HG03045 (cell line): Measurements from ENCODE around the gene CSTF3.
"Not testable (repeated sequence)": the region's sequence is repeated elsewhere in the genome, so short reads cannot be mapped to it uniquely, and the experiment has no call there.

ENCODE experiments used
- ATAC-seq: cut with Tn5 transposase; IDR thresholded peaks from one replicate; pipeline ENCODE4 v1.9.1; 2021; ENCODE audit warnings: mild to moderate bottlenecking, moderate library complexity; ENCODE audit not compliant: unreplicated experiment

Gene CSTF3

DNA sequence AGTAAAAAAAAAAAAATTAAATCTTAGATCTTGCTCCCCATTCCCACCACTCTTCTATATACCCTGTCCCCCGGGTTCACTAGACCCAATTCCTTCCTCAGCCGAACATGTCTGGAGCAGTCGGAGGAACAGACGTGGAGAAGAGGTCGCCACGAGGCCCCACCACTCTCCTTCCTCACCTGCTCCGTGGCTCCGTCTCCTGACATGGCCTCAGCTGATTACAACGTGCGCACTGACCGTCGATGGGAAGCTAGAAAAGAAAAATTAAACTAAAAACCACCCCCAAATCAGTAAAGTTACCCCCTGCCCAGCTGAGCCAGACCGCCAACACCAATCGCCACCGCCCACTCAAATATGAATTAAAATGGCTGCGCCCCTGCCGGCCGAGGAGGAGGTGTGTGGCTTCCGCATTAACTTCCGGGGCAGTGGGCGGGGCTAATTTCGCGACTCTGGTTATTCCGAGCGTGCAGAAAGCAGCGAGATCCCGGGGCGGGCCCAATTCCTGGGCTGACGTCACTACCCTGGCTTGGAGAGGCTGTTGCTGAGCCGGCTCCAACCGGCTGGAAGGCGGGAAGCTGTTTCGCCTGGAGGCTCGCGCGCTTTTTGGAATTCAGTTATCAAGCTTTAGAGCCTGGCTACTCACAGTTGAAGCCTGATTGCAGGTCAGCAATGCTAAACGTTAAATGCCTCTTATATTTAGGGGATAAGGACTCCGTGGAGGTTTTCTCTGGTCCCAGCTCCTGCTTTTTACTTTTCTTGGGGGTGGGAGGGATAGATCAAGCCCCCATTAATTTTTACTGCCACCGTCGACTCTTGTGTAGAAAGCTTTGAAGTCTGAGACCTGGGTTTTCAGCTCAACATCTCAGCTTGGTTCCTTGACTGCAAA is at the start of gene CSTF3:
CSTF3 (minus strand) TSS at position 361 of the 886 bp plus-strand sequence; CDS start at position 206, 155 bp downstream.
- peak; percentile 95 for ATAC-seq

DNA sequence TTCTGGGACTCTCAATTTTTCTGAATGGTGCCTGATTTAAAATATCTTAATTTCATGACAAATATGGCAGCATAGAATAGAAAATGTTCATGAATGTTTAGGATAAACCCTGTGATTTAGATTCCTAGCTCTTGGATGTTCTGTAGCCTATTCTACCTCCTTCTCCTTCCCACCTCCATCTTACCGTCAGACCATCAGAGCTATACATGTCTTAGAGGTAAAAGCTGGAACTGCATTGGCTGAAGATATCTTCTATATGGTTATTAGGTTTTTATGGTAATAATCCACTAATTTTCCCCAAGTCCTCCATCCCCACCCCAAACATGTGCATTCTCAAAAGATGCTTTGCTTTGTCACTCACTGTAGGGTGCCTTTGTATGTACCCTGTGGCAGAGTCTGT is 46.9 kb upstream of the CSTF3 start:
- ATAC-seq: no peak

DNA sequence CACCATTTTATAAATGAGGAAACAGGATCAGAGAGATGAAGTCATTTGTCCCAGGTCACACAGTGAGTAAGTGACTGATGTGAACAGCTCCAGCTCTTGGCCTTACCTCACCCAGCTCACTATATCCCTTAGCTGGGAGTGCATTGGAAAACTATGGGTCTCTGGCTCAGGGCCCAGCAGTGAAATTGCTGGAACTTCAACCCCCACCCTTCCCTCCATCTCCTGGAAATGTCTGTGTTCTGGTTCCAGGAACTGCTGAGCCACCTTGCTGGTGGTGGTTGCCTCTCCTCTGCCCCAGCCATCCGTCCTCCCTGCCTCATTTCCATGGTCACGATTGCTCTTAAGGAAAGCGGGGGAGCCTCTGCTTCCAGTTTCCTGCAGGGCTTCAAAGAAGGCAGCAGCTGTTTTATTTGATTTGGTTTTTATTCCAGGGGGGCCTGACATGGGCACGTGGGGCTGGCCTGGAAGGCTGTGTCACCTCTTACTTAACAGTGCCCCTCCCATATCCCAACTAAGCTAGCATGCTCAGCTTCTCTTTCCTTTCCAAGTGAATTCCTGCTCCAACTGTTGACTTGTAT is 46.2 kb upstream of the CSTF3 start:
- no peak for ATAC-seq

DNA sequence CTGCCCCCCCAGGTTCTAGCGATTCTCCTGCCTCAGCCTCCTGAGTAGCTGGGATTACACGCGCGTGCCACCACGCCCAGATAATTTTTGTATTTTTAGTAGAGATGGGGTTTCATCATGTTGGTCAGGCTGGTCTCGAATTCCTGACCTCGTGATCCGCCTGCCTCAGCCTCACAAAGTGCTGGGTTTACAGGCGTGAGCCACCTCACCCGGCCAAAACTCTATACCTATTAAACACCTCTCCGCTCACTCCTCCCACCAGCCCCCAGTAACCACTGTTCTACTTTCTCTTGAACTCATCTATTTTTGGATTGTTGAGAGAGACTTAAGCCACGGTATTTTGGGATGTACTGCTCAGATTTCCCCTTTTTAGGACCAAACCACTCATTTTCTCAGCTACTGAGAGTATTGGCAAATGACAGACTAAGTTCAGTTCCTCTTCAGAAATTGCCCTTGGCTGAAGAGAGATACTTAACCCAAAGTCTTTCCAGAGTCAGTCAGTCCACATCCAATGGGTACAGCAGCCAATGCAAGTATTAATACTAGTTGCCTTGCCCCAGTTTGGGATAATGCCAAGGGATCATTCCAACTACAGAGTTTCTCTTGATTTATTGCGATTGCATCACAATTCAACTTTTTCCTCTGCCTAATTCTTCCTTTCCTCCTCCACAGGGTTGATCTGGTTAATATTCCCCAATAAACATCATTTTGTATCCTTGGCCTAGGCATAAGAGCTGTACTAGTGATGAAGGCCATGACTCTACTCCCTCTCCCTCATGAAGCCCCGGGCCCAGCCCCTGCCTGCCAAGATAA is 36.8 kb upstream of the CSTF3 start:
- no peak for ATAC-seq

DNA sequence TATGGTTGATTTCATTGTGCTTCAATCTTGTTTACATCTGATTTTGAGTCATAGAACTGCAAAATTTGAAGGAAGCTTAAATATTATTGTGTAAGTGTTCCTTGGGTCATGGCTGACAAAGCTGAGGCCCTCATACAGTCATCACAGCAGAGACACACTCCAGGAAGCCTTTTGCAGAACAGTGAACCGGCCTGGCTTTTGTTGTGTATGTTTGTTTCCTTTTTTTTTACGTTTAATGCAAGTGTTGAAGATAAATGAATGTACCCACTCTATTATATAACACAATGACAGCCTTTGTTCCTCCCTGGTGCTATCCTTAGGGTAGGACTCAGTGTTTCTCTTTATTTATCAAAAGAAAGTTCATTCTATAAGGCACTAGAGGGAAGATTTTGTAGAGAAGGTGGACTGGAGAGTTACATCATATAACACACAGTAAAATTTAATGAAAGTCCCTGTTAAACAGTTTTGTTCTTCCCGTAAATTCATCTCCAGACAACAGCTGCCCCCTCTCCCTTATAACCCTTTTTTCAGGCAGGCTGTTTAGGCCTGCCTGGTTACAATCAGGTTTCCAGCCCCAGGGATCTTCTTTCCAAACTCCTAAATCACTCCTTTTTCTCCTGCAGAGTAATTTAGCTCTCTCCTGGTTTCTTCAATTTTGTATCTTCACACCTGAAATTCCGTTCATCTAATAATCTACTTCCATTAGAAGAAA is 34.3 kb upstream of the CSTF3 start:
- ATAC-seq: no peak

DNA sequence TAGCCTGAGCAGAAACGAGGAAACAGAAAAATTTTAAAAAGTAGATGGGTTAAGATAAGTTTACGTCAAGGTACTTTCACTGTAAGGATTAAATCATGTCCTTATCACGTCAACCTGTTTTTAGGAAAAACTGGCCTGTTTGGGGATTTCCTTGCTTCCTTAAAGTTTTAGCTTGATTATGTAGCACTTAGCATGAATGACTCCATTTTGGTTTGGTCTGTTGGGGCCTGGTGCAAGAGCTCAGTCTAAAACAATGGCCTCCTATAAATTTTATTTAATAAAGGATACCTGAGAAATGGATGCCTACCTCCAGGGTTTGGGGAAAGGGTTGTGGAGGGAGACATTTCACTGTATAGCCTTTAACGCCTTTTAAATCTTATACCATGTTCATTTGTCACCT is 33.2 kb upstream of the CSTF3 start:
- ATAC-seq: no peak

DNA sequence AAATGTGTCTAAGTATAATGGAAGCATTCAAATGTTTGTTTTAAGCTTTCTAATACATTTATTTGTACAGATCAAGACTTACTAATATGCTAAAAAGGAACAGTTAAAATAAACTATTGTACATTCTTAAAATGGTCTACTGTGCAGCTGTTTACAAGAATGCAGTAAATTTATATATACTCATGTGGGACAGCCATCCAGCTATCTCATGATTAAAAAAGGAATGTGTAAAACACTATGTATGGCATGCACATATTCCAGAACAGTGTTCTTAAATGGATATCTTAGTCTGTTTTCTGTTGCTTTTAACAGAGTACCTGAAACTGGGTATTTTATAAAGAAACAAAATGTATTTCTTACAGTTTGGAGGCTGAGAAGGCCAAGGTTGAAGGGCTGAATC is 30.2 kb upstream of the CSTF3 start:
- ATAC-seq: no peak

DNA sequence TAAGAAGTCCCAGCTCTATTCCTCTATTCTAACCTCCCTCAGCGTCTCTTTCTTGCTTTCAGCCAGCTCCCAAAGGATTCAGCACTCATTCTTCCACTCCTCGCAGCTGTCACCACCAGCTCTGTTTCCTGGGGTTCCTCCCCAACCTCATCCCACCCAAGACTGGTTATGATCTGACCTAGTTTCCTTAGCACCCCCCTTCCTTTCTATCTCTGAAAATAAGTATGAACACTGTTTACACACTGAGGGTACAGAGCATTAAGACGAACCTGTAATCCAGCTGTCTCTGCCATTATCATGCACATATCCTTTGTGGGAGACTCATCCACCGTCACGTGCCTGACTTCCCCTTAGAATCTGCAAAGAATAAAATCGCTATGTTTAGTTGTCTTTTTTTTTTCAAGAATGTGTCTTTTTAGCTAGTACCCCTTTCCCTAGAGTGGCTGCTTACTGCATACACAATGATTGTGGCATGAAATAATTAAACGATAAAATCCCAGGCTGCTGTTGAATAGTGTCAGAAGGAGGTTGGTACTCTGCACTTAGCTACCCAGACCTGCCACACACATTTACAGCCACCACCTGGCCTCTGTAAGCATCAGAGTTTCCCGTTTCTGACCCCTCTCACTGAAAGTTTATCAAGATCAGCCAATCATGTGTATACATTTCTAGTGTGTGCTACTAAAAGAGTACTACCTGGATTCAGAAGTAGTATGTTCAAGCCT is 26.9 kb upstream of the CSTF3 start:
- ATAC-seq: no peak

DNA sequence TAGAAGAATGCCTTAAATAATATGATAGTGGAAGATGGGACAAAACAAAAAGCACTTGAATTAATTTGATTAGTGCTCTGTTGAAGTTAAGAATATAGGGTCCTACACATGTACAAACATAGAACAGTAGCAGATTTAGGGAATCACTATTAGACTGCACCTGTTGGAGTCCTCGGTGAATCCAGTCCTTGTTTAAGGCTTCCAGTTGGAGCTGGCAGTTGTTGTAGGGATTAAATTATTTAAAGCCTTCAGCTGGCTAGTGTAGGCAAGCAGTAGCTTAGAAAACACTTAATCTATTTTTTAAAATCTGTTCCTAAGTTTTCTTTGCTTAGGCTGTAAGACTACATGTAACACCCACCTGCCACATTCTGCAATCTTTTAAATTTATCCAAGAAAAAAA is 24.5 kb upstream of the CSTF3 start:
- ATAC-seq: no peak

DNA sequence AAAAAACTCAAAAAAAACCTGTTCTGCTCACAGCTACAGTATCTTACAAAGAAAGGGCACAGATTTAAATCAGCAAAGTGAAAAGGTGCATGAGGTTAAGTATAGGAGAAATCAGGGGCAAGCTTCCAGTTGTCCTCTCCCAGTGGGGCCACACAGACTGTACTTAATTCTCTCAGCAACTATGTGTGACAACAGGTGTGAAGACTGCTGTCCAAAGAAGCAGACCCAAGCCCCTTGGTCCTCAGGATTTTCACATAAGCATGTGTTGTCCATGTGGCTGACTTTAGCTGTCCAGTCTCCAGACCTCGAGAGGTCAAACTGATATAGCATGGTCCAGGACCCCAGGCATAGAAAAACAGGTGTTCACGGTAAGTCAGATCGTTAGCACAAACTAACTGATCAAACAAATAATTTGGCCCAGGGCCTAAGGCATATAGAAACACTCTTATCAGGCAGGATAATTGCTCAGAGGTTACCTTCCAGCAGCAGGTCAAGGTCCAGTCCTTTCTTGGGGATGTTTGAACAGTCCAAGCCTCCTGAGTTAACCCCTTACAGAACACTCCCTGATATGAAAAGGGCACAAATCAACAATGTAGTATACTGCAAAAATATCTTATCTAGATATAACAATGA is 21.1 kb upstream of the CSTF3 start:
- ATAC-seq: no peak

DNA sequence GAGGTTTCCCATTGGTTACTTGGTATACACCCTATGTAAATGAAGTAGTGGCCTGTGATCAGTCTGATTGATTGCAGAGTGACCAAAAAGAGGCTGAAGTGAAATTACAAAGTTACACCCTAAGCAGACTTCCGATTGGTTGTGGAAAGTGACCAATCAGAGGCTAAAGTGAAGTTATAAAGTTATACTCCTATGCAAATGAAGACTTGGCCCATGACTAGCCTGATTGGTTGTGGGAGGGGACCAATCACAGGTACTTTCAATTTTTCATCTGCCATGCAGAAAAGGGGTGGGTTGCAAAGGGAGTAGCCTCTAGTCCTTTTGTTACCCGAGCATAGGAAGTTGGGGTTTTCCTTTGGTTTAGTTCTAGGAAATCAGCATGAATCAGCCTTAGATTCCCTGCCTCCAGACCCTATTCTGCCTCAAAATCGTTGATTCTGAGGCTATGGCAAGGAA is 18.1 kb upstream of the CSTF3 start:
- no peak for ATAC-seq

DNA sequence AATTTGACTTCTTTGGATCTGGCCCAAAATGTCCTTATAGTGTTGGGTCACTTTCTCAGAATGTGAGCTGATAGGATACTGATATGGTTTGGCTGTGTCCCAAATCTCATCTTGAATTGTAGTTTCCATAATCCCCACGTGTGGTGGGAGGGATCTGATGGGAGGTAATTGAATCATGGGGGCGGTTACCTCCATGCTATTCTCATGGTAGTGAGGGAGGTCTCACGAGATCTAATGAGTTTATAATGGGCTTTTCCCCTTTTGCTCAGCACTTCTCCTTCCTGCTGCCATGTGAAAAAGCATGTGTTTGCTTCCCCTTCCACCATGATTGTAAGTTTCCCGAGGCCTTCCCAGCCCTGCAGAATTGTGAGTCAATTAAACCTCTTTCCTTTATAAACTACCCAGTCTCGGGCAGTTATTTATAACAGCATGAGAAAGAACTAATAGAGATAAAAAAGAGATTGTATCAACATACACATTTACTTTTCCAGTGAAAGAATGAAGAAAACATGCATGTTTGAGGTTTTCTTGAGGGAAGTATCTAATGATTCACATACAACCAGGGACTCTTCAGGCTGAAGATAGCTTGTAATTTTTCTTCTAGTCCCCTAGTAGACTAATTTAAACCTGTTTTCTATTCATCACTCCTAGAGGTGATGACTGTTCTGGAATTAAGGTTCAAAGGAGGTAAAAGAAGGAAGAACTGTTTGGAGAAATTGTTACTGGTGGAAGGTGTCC is 17.3 kb upstream of the CSTF3 start:
- no peak for ATAC-seq

GRCh38 chr11:33177676-33178336 is 16.5 kb upstream of the CSTF3 start:
- no peak for ATAC-seq

GRCh38 chr11:33176760-33177159 is 15.5 kb upstream of the CSTF3 start:
- ATAC-seq: not testable (repeated sequence)

- ATAC-seq: no peak
These were observed 11.7 kb upstream of the CSTF3 start for GRCh38 chr11:33172996-33173395.

DNA sequence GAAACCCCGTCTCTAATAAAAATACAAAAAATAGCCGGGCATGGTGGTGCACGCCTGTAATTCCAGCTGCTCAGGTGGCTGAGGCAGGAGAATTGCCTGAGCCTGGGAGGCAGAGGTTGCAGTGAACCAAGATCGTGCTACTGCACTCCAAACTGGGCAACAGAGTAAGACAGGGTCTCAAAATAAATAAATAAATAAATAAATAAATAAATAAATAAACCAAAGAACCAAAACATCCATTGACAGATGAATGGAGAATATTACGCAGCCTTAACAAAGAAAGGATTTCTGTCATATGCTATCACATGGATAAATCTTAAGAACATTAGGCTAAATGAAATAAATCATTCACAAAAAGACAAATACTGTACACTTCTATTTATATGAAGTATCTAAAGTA is 11.1 kb upstream of the CSTF3 start:
- no peak for ATAC-seq

DNA sequence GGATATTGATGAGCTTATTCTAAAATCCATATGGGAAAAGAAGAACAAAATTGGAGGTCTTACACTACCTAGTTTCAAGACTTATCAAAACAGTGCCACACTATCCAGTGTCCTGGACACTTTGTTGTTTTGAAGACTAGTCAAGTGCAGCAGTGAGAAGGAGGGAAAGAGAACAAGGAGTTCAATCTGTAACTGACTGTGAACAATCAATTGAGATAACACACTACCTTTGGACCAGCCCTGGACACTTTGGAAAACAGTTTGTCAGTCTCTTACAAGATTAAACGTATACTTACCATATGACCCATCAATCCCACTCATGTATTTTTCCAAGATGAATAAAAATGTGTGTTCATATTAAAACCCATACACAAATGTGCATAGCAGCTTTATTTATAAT is 10.0 kb upstream of the CSTF3 start:
- no peak for ATAC-seq

- no peak for ATAC-seq
These were observed 7.5 kb upstream of the CSTF3 start for GRCh38 chr11:33168709-33169200.
